ENCODE measurements around the gene RSRP1. TPM values are rescaled to one million over a fixed set of nuclear protein-coding genes. Genes with fewer than 3 reads are reported as not detected.

RSRP1 gene
- total RNA-seq (2012; rRNA removed) (71.0 and 73.9 TPM in 2 replicates), polyA plus RNA-seq (2012; rRNA removed) (41.5 and 71.0 TPM in 2 replicates), Bru-seq, nascent RNA (percentile 97 among the genes with signal in this experiment), BruChase-seq, experiment 1, labeled RNA remaining after a 6-hour chase (percentile 99 among the genes with signal in this experiment), BruChase-seq, experiment 2, labeled RNA remaining after a 2-hour chase (percentile 99 among the genes with signal in this experiment)
- 11.6 and 22.6 TPM in 2 replicates for polyA plus RNA-seq (2012; cell fraction: cytosol; rRNA removed)
- 417 and 584 TPM in 2 replicates for polyA plus RNA-seq (2012; cell fraction: nucleus; rRNA removed; ENCODE audit: low replicate concordance)
- long read RNA-seq, partial matches to known transcripts: 0 of 30 reads
- long read RNA-seq, other reads (novel, unspliced or antisense): 26 of 30 reads

DNA sequence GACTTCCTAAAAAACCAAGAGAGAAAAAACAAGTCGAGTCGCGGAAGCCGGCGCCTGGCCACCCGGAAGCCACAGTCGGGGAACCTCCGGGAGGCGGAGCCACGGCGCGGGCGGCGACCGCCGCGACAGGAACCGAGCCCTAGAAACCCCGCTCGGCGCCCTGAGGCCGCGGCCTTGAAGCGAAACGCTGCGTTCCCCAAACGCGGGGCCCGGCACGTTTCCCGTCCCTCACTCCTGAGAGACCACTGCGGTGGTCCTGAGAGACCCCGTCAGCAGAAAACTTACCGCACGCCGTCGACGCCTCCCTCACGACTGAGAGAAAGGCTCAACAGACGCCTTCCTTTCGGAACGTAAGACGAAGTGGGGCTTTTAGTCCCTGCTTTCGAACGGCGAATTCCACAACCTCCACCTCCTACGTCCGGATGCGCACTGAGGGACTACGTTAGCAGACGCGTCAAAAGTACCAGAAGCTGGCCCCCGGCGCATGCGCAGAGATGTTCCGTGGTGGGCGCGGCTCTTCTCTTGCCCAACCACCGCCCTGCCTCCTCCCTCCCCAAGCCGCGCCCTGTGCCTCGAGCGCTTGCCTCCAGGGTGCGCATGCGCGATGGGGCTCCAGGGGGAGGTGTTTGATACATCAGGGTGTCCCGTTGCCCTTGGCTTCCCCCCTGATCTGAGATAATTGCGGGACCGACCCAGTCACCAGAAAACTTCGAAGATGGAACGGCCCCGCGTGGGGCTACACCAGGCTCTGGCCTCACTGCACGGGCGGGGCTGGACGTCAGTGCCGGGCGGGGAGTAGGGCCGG, at the start of gene RSRP1:
TSS of gene RSRP1 (minus strand) at position 431 of the 805 bp plus-strand sequence. CDS start 491 bp downstream, outside the sequence.
- H3K4me1 ChIP-seq (ENCODE audit: control insufficient read depth, insufficient read depth, low read length): no peaks in the 10 kb centered on the region
- peak within 1 kb of the TSS; percentile 91 for H2BK5ac ChIP-seq (ENCODE audit: low read depth, low read length, poor library complexity, severe bottlenecking)
- H4K5ac ChIP-seq (ENCODE audit: low read depth, low read length): peak within 1 kb of the TSS; percentile 88
- peak within 1 kb of the TSS; percentile 45 for H2BK120ac ChIP-seq (ENCODE audit: low read depth, low read length)
- peak within 1 kb of the TSS; percentile 96 for H3K4me2 ChIP-seq (ENCODE audit: low read depth, low read length)
- peak within 1 kb of the TSS; percentile 97 for H3K14ac ChIP-seq (replicated peaks; ENCODE audit: low read depth, low read length)
- H3K9ac ChIP-seq (ENCODE audit: low read depth, low read length): peak within 1 kb of the TSS; percentile 97
- H3K79me1 ChIP-seq (ENCODE audit: low read depth in 1 of 2, low read length in 2 of 2): peaks cover 8 to 38% of the 10 kb centered on the region in 2 experiments
- dilution Hi-C loops (cut with HindIII; ENCODE audit: low sequenced_read_pairs, unreplicated experiment): no loop called here
- H3K9me3 ChIP-seq (ENCODE audit: control insufficient read depth, insufficient read depth, low read length): no peaks in the 10 kb centered on the region
- in situ Hi-C loops (cut with MboI; ENCODE audit: low sequenced_read_pairs): loop anchor here (25.0 kb wide), 1 partner anchor 565 kb away; the partner anchor contains the start of genes MTFR1L and SELENON
- POLR2A ChIA-PET (ENCODE audit: unreplicated experiment): interaction anchor here (0.5 to 1.4 kb wide), 4 partner anchors 11 to 185 kb away, joined by 3 to 12 read pairs (median 6); partner anchors contain the start of gene SYF2
- peak within 1 kb of the TSS; percentile 75 for H3K4me3 ChIP-seq (ENCODE audit: insufficient read depth, low read depth, low read length)
- H4K91ac ChIP-seq (ENCODE audit: insufficient read depth, low read depth, low read length): peak within 1 kb of the TSS; percentile 91
- peak within 1 kb of the TSS; percentile 93 for H3K27ac ChIP-seq (ENCODE audit: insufficient read depth, low read length)
- H4K8ac ChIP-seq (ENCODE audit: low read depth in 2 of 2, low read length in 2 of 2): peak within 1 kb of the TSS; percentile 49 to 97
- H3K18ac ChIP-seq (ENCODE audit: low read depth, low read length): peak within 1 kb of the TSS; percentile 78
- ATAC-seq (ENCODE audit: low read depth) (peak; percentile 93), DNase-seq (peak; percentile 95)
- H2BK15ac ChIP-seq (ENCODE audit: low read depth, low read length): no peak within 1 kb of the TSS; the same call in 2 of the 3 replicates
- H3K23ac ChIP-seq (ENCODE audit: low read depth, low read length): peak within 1 kb of the TSS; percentile 94
- CTCF ChIA-PET: no interaction called here
- H3K9me1 ChIP-seq (ENCODE audit: insufficient read depth, low read length): no peaks in the 10 kb centered on the region
- WGBS, 2 experiments (ENCODE audit: extremely low coverage in 2 of 2, insufficient read length in 1 of 2): 0% methylated on average over 40 of the region's 79 CpGs; no CpG with 5 or more reads in 1 of the 2 experiments
- no peak for TF ChIP-seq SMC3 (IDR thresholded peaks at IDR 0.05; ENCODE audit: low read depth, low read length)
- no peak for TF ChIP-seq RCOR1 (IDR thresholded peaks at IDR 0.05; ENCODE audit: insufficient replicate concordance, low read length)
- TF ChIP-seq RFX5 (IDR thresholded peaks at IDR 0.05; ENCODE audit: low read depth, low read length): no peak
- no peak for TF ChIP-seq USF2 (IDR thresholded peaks at IDR 0.05; ENCODE audit: low read depth, low read length)
- TF ChIP-seq POLR2A (IDR thresholded peaks at IDR 0.05; ENCODE audit: low read depth, low read length): peak; percentile 100
- no peak for TF ChIP-seq FOS (IDR thresholded peaks at IDR 0.05; ENCODE audit: low read depth, low read length)
- peak; percentile 99 for TF ChIP-seq CEBPB (IDR thresholded peaks at IDR 0.05; ENCODE audit: low read depth, low read length)
- TF ChIP-seq RAD21 (IDR thresholded peaks at IDR 0.05; ENCODE audit: low read length): no peak
- peak; percentile 82 for TF ChIP-seq CHD1 (IDR thresholded peaks at IDR 0.05; ENCODE audit: low read depth, low read length)
- TF ChIP-seq BHLHE40 (IDR thresholded peaks at IDR 0.05; ENCODE audit: low read depth, low read length): peak; percentile 52
- TF ChIP-seq MXI1 (IDR thresholded peaks at IDR 0.05; ENCODE audit: borderline replicate concordance, low read depth, low read length): peak; percentile 72
- 0 out of 2 replicates have a peak, but pooled peaks have one; percentile 24 for TF ChIP-seq NFE2L2 (IDR thresholded peaks at IDR 0.05; ENCODE audit: low read depth, low read length)
- TF ChIP-seq, protein P1, sequence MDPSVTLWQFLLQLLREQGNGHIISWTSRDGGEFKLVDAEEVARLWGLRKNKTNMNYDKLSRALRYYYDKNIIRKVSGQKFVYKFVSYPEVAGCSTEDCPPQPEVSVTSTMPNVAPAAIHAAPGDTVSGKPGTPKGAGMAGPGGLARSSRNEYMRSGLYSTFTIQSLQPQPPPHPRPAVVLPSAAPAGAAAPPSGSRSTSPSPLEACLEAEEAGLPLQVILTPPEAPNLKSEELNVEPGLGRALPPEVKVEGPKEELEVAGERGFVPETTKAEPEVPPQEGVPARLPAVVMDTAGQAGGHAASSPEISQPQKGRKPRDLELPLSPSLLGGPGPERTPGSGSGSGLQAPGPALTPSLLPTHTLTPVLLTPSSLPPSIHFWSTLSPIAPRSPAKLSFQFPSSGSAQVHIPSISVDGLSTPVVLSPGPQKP (IDR thresholded peaks at IDR 0.05; ENCODE audit: borderline replicate concordance, low read depth, low read length): no peak
- TF ChIP-seq MAZ (IDR thresholded peaks at IDR 0.05; ENCODE audit: borderline replicate concordance, low read depth, low read length): peak; percentile 40; the same call in 1 of the 2 replicates
- H2AK5ac ChIP-seq (ENCODE audit: low read depth, low read length): peak within 1 kb of the TSS; percentile 99
- peaks cover 18% of the 10 kb centered on the region for H3K36me3 ChIP-seq (ENCODE audit: control insufficient read depth, insufficient read depth, low read length)
- H3K4ac ChIP-seq (ENCODE audit: low read depth, low read length): peak within 1 kb of the TSS; percentile 95
- intact Hi-C loops (cut with micrococcal nuclease): loop anchor here (5.0 to 10.0 kb wide), 2 partner anchors 95 to 568 kb away; partner anchors contain the start of gene MTFR1L
- peak within 1 kb of the TSS; percentile 97 for H3K56ac ChIP-seq (ENCODE audit: extremely low read depth, insufficient read depth, low read length)
- TSS peak; percentile 79 for BruUV-seq (replicated peaks)
- peaks cover 34% of the 10 kb centered on the region for H4K20me1 ChIP-seq (ENCODE audit: insufficient read depth, low read length)
- H2BK20ac ChIP-seq (ENCODE audit: low read depth, low read length): no peak within 1 kb of the TSS
- H2AK9ac ChIP-seq (replicated peaks; ENCODE audit: low read depth, low read length, poor library complexity): peak within 1 kb of the TSS; percentile 100
- H2AFZ ChIP-seq (replicated peaks; ENCODE audit: low read length, poor library complexity): peak within 1 kb of the TSS; percentile 91
- H3K27me3 ChIP-seq (ENCODE audit: control insufficient read depth, insufficient read depth, low read length): no peaks in the 10 kb centered on the region
